SK-N-SH (cell line): ENCODE results near the gene KBTBD13.

Source experiments
- CTCF ChIP-seq: fragments of 200-600 bp; sonication (generic); IDR thresholded peaks from 2 replicates; pipeline ENCODE4 v1.6.1; 2017; ENCODE audit warnings: antibody characterized with exemption, mild to moderate bottlenecking, moderate library complexity
- EP300 ChIP-seq, 2 experiments: IDR thresholded peaks; 2 replicates each; pipeline versions ENCODE4 v1.4.0 to v1.6.1; 2012; ENCODE audit warnings: borderline replicate concordance in 1 of 2, low read depth in 1 of 2, low read length in 1 of 2
- EZH2phosphoT487 ChIP-seq: fragments of 200-600 bp; sonication (generic); IDR thresholded peaks from 2 replicates; pipeline ENCODE4 v1.6.1; 2017; ENCODE audit warnings: low read depth, mixed run types, mild to moderate bottlenecking, antibody characterized with exemption, moderate library complexity, borderline replicate concordance
- FOSL2 ChIP-seq: IDR thresholded peaks from 2 replicates; pipeline ENCODE4 v1.4.0; 2012; ENCODE audit warnings: low read depth, mild to moderate bottlenecking, moderate library complexity, borderline replicate concordance
- MAX ChIP-seq: IDR thresholded peaks from 2 replicates; pipeline ENCODE4 v1.4.0; 2012; ENCODE audit warnings: low read depth
- RXRA ChIP-seq: IDR thresholded peaks from 2 replicates; pipeline ENCODE4 v1.4.0; 2012; ENCODE audit warnings: low read depth, mild to moderate bottlenecking, borderline replicate concordance
- TEAD4 ChIP-seq: IDR thresholded peaks from 2 replicates; pipeline ENCODE4 v1.4.0; 2012; ENCODE audit warnings: mild to moderate bottlenecking, borderline replicate concordance; ENCODE audit not compliant: insufficient read depth

- TF ChIP-seq FOSL2 (no peak), CTCF (peak; percentile 57), TEAD4 (no peak), MAX (no peak), EZH2phosphoT487 (no peak), RXRA (no peak), EP300 (IDR thresholded peaks at IDR 0.05; ENCODE audit: borderline replicate concordance in 1 of 2, low read depth in 1 of 2, low read length in 1 of 2) (no peak)
These were observed 9.6 kb downstream of the KBTBD13 start for GRCh38 chr15:65085990-65086679.
